Vagina (tissue), 2 donors: ENCODE results near the gene DISP3.

Source experiments
- CTCF ChIP-seq, 3 experiments: fragments of 450-650 bp in 2 of 3; fragments of 200-600 bp in 1 of 3; sonication (generic) in 1 of 3; IDR thresholded peaks; one replicate each; pipeline ENCODE4 v1.5.1; 2017 to 2019; ENCODE audit warnings: antibody characterized with exemption in 3 of 3, mild to moderate bottlenecking in 2 of 3, moderate library complexity in 2 of 3
- POLR2A ChIP-seq, 2 donors: fragments of 450-650 bp; IDR thresholded peaks; one replicate each; pipeline ENCODE4 v1.6.1; 2017; ENCODE audit warnings: antibody characterized with exemption in 2 of 2, mild to moderate bottlenecking in 2 of 2, moderate library complexity in 2 of 2
- POLR2AphosphoS5 ChIP-seq, 2 donors: sonication (generic); formaldehyde crosslinking; IDR thresholded peaks; one replicate each; pipeline ENCODE4 v1.9.0; 2017; ENCODE audit warnings: antibody characterized with exemption in 2 of 2, mild to moderate bottlenecking in 2 of 2, low read depth in 1 of 2; ENCODE audit not compliant: insufficient read depth in 1 of 2

- TF ChIP-seq POLR2A (IDR thresholded peaks at IDR 0.05) (no peak), CTCF (IDR thresholded peaks at IDR 0.05) (no peak), POLR2AphosphoS5 (IDR thresholded peaks at IDR 0.05; ENCODE audit: insufficient read depth in 1 of 2, low read depth in 1 of 2) (no peak)
These were observed 46.2 kb downstream of the DISP3 start for GRCh38 chr1:11525151-11525505.
